GM23338 (cell line): Measurements from ENCODE around the gene C2orf49. TPM values are rescaled to one million over a fixed set of nuclear protein-coding genes. Genes with fewer than 3 reads are reported as not detected.

Experiments
- ATAC-seq: fragments of 200-7000 bp; cut with Tn5 transposase; 3 replicates; pipeline ENCODE4 v1.9.1; 2020
- DNase-seq: peaks from one replicate; pipeline ENCODE4 v3.0.0-alpha.2; 2015; ENCODE audit warnings: low spot score
- H2AFZ ChIP-seq: fragments of 200-600 bp; sonication (generic); 2 replicates; pipeline ENCODE4 v1.8.0; 2016; ENCODE audit warnings: antibody characterized with exemption, mild to moderate bottlenecking, moderate library complexity
- H3F3A ChIP-seq: fragments of 200-600 bp; sonication (generic); replicated peaks from 2 replicates; pipeline ENCODE4 v1.8.0; 2017; ENCODE audit warnings: antibody characterized with exemption, mixed run types, low read depth
- H3K27ac ChIP-seq: fragments of 200-600 bp; sonication (generic); 2 replicates; pipeline ENCODE4 v1.6.1; 2016; ENCODE audit warnings: low read depth
- H3K27me3 ChIP-seq: fragments of 200-600 bp; sonication (generic); 2 replicates; pipeline ENCODE4 v1.8.0; 2016; ENCODE audit warnings: mild to moderate bottlenecking, mixed run types, moderate library complexity; ENCODE audit not compliant: insufficient read depth
- H3K36me3 ChIP-seq: fragments of 200-600 bp; sonication (generic); 2 replicates; pipeline ENCODE4 v1.8.0; 2016; ENCODE audit warnings: mild to moderate bottlenecking; ENCODE audit not compliant: insufficient read depth
- H3K4me1 ChIP-seq: fragments of 200-600 bp; sonication (generic); 2 replicates; pipeline ENCODE4 v1.8.0; 2016; ENCODE audit warnings: mild to moderate bottlenecking, moderate library complexity; ENCODE audit not compliant: insufficient read depth
- H3K4me2 ChIP-seq: fragments of 200-600 bp; sonication (generic); 2 replicates; pipeline ENCODE4 v1.7.1; 2017; ENCODE audit warnings: mixed run types
- H3K4me3 ChIP-seq: fragments of 200-600 bp; sonication (generic); 2 replicates; pipeline ENCODE4 v1.6.1; 2016; ENCODE audit warnings: mixed run types
- H3K79me2 ChIP-seq: fragments of 200-600 bp; sonication (generic); replicated peaks from 2 replicates; pipeline ENCODE4 v1.8.0; 2017; ENCODE audit warnings: mild to moderate bottlenecking; ENCODE audit not compliant: insufficient read depth
- H3K9me2 ChIP-seq: fragments of 200-600 bp; sonication (generic); 2 replicates; pipeline ENCODE4 v1.8.0; 2017; ENCODE audit not compliant: insufficient read depth
- H4K20me1 ChIP-seq: fragments of 200-600 bp; sonication (generic); replicated peaks from 2 replicates; pipeline ENCODE4 v1.8.0; 2017; ENCODE audit warnings: mild to moderate bottlenecking; ENCODE audit not compliant: insufficient read depth
- H3K27ac Mint-ChIP-seq: 2 replicates; pipeline ENCODE4 v1.8.0; 2020; ENCODE audit warnings: inconsistent platforms, mild to moderate bottlenecking, moderate library complexity, mixed read lengths
- H3K27me3 Mint-ChIP-seq: 3 replicates; pipeline ENCODE4 v1.8.0; 2022; ENCODE audit warnings: low read depth, mild to moderate bottlenecking, moderate library complexity, mixed read lengths, inconsistent platforms; ENCODE audit not compliant: insufficient read depth, poor library complexity
- H3K36me3 Mint-ChIP-seq: 3 replicates; pipeline ENCODE4 v1.8.0; 2021; ENCODE audit warnings: low read depth, mild to moderate bottlenecking, inconsistent platforms, moderate library complexity, mixed read lengths
- H3K4me1 Mint-ChIP-seq: 3 replicates; pipeline ENCODE4 v1.8.0; 2020; ENCODE audit warnings: mild to moderate bottlenecking, inconsistent platforms, mixed read lengths
- H3K4me3 Mint-ChIP-seq: 3 replicates; pipeline ENCODE4 v1.8.0; 2021; ENCODE audit warnings: moderate library complexity, mild to moderate bottlenecking, inconsistent platforms, mixed read lengths
- H3K9me3 Mint-ChIP-seq: 3 replicates; pipeline ENCODE4 v1.8.0; 2020; ENCODE audit warnings: moderate library complexity, mild to moderate bottlenecking, inconsistent platforms, mixed read lengths
- CREB1 ChIP-seq: fragments of 250-450 bp; sonication (Bioruptor Pico); IDR thresholded peaks from 2 replicates; pipeline ENCODE4 v1.5.0; 2020; ENCODE audit warnings: low read depth, mild to moderate bottlenecking, moderate library complexity
- ETS1 ChIP-seq: IDR thresholded peaks from 2 replicates; pipeline ENCODE4 v1.6.1; 2016; ENCODE audit warnings: antibody characterized with exemption
- EZH2 ChIP-seq: fragments of 200-600 bp; sonication (generic); IDR thresholded peaks from one replicate; pipeline ENCODE4 v1.8.0; 2017; ENCODE audit warnings: antibody characterized with exemption, mild to moderate bottlenecking, low read depth; ENCODE audit not compliant: unreplicated experiment
- EZH2phosphoT487 ChIP-seq: fragments of 200-600 bp; sonication (generic); IDR thresholded peaks from one replicate; pipeline ENCODE4 v1.8.1; 2018; ENCODE audit warnings: antibody characterized with exemption; ENCODE audit not compliant: unreplicated experiment
- JUNB ChIP-seq: IDR thresholded peaks from one replicate; pipeline ENCODE4 v1.6.1; 2016; ENCODE audit warnings: antibody characterized with exemption; ENCODE audit not compliant: unreplicated experiment
- NANOG ChIP-seq: IDR thresholded peaks from 2 replicates; pipeline ENCODE4 v1.6.1; 2016; ENCODE audit warnings: antibody characterized with exemption, borderline replicate concordance
- POLR2AphosphoS5 ChIP-seq: IDR thresholded peaks from 2 replicates; pipeline ENCODE4 v1.6.1; 2016; ENCODE audit warnings: antibody characterized with exemption, low read depth
- REST ChIP-seq: IDR thresholded peaks from one replicate; pipeline ENCODE4 v1.6.1; 2018; ENCODE audit warnings: antibody characterized with exemption; ENCODE audit not compliant: unreplicated experiment
- STAT1 ChIP-seq: IDR thresholded peaks from one replicate; pipeline ENCODE4 v1.6.1; 2016; ENCODE audit warnings: antibody characterized with exemption; ENCODE audit not compliant: unreplicated experiment
- ZNF331 ChIP-seq: fragments of 250-450 bp; sonication (Bioruptor Pico); IDR thresholded peaks from 2 replicates; pipeline ENCODE4 v1.5.0; 2020; ENCODE audit warnings: low read depth, mild to moderate bottlenecking, moderate library complexity
- ZNF462 ChIP-seq: fragments of 250-450 bp; sonication (Bioruptor Pico); IDR thresholded peaks from 2 replicates; pipeline ENCODE4 v1.5.0; 2020; ENCODE audit warnings: mild to moderate bottlenecking, moderate library complexity
- polyA plus RNA-seq: library from polyadenylated mRNA; unstranded; fragments of >200 nt; fragmentation: Nextera tagmentation; extraction: Ambion mirVana; gene quantifications from 2 replicates; pipeline ENCODE4 v1.2.1, GENCODE V29; 2016
- total RNA-seq: library from RNA; depleted of rRNA; stranded (reverse); fragments of >200 nt; shearing (Covaris generic); gene quantifications from 2 replicates; pipeline ENCODE4 v1.2.3, GENCODE V29; 2014

The C2orf49 gene
- total and polyA plus RNA-seq, 2 experiments from 2014 or later: 19.6 to 33.8 TPM

GRCh38 chr2:105324101-105324500, 13.2 kb upstream of the C2orf49 start:
- no peak overlapping the region for H2AFZ ChIP-seq
- no peaks in the 10 kb centered on the region for H3K27me3 ChIP-seq
- peaks cover 5% of the 10 kb centered on the region; the same call in 1 of the 2 replicates for H4K20me1 ChIP-seq
- Mint-ChIP-seq H3K4me3 (no peak overlapping the region), H3K27ac (no peak overlapping the region), H3K4me1 (peaks cover 25% of the 10 kb centered on the region), H3K27me3 (peaks cover 5% of the 10 kb centered on the region), H3K9me3 (no peaks in the 10 kb centered on the region), H3K36me3 (peaks cover 8% of the 10 kb centered on the region; the same call in 2 of the 3 replicates)
- H3K36me3 ChIP-seq: no peaks in the 10 kb centered on the region
- H3K4me2 ChIP-seq: no peak overlapping the region
- H3K27ac ChIP-seq: peak overlapping the region; percentile 61; the same call in 1 of the 2 replicates
- peaks cover 89% of the 10 kb centered on the region for H3K79me2 ChIP-seq
- TF ChIP-seq STAT1 (no peak), EZH2phosphoT487 (no peak), CREB1 (CRISPR knock-in tag) (no peak), REST (no peak), EZH2 (no peak), NANOG (no peak)
- DNase-seq: no peak
- peaks cover 7% of the 10 kb centered on the region for H3K4me1 ChIP-seq
- no peak for ATAC-seq
- H3K4me3 ChIP-seq: no peak overlapping the region
- H3K9me2 ChIP-seq: no peaks in the 10 kb centered on the region
- no peaks in the 10 kb centered on the region for H3F3A ChIP-seq

GRCh38 chr2:105324732-105325131, 12.6 kb upstream of the C2orf49 start:
- H3K9me3 Mint-ChIP-seq: no peaks in the 10 kb centered on the region
- peaks cover 6% of the 10 kb centered on the region for H3K27me3 Mint-ChIP-seq
- peaks cover 8% of the 10 kb centered on the region; the same call in 2 of the 3 replicates for H3K36me3 Mint-ChIP-seq
- H3K79me2 ChIP-seq: peaks cover 89% of the 10 kb centered on the region
- H3K4me3 ChIP-seq: no peak overlapping the region
- no peaks in the 10 kb centered on the region for H3K9me2 ChIP-seq
- H4K20me1 ChIP-seq: peaks cover 4% of the 10 kb centered on the region; the same call in 1 of the 2 replicates
- no peaks in the 10 kb centered on the region for H3K27me3 ChIP-seq
- peak overlapping the region; percentile 22 for H3K4me2 ChIP-seq
- H3K27ac ChIP-seq: peak overlapping the region; percentile 61; the same call in 1 of the 2 replicates
- DNase-seq (peak; percentile 50), ATAC-seq (no peak; the same call in 2 of the 3 replicates)
- no peaks in the 10 kb centered on the region for H3K36me3 ChIP-seq
- peaks cover 26% of the 10 kb centered on the region for H3K4me1 Mint-ChIP-seq
- no peaks in the 10 kb centered on the region for H3F3A ChIP-seq
- peak overlapping the region; percentile 85 for H3K27ac Mint-ChIP-seq
- no peak overlapping the region for H2AFZ ChIP-seq
- peaks cover 7% of the 10 kb centered on the region for H3K4me1 ChIP-seq
- H3K4me3 Mint-ChIP-seq: no peak overlapping the region
- TF ChIP-seq ETS1 (no peak), STAT1 (no peak), ZNF462 (no peak), CREB1 (CRISPR knock-in tag) (no peak), NANOG (no peak), POLR2AphosphoS5 (no peak), EZH2phosphoT487 (no peak), EZH2 (no peak), ZNF331 (CRISPR knock-in tag) (no peak), JUNB (no peak)
